Measurements from ENCODE around the gene TOLLIP.
"Not testable (repeated sequence)": the region's sequence is repeated elsewhere in the genome, so short reads cannot be mapped to it uniquely, and the experiment has no call there.

TOLLIP gene

GRCh38 chr11:1252371-1253102 is 56.9 kb downstream of the TOLLIP start:
- in situ Hi-C loops (cut with HindIII; ENCODE audit: low sequenced_read_pairs), result no loop called here

GRCh38 chr11:1251236-1251770 is 58.1 kb downstream of the TOLLIP start:
- in situ Hi-C loops (cut with HindIII; ENCODE audit: low sequenced_read_pairs), result no loop called here

- in situ Hi-C loops (cut with HindIII; ENCODE audit: low sequenced_read_pairs), result not testable (repeated sequence)
Measured at GRCh38 chr11:1250411-1250810, 59.0 kb downstream of the TOLLIP start.

- in situ Hi-C loops (cut with HindIII; ENCODE audit: low sequenced_read_pairs), result not testable (repeated sequence)
Measured at GRCh38 chr11:1248951-1249350, 60.5 kb downstream of the TOLLIP start.

- in situ Hi-C loops (cut with HindIII; ENCODE audit: low sequenced_read_pairs), result not testable (repeated sequence)
Measured at GRCh38 chr11:1247026-1247425, 62.4 kb downstream of the TOLLIP start.

- in situ Hi-C loops (cut with HindIII; ENCODE audit: low sequenced_read_pairs), result not testable (repeated sequence)
Measured at GRCh38 chr11:1246301-1246700, 63.1 kb downstream of the TOLLIP start.

GRCh38 chr11:1245717-1246116 is 63.7 kb downstream of the TOLLIP start:
- in situ Hi-C loops (cut with HindIII; ENCODE audit: low sequenced_read_pairs), result not testable (repeated sequence)

- in situ Hi-C loops (cut with HindIII; ENCODE audit: low sequenced_read_pairs), result not testable (repeated sequence)
Measured at GRCh38 chr11:1244557-1244956, 64.9 kb downstream of the TOLLIP start.

- in situ Hi-C loops (cut with HindIII; ENCODE audit: low sequenced_read_pairs), result not testable (repeated sequence)
Measured at GRCh38 chr11:1243521-1243920, 65.9 kb downstream of the TOLLIP start.

GRCh38 chr11:1242751-1243150 is 66.7 kb downstream of the TOLLIP start:
- in situ Hi-C loops (cut with HindIII; ENCODE audit: low sequenced_read_pairs), result not testable (repeated sequence)

- in situ Hi-C loops (cut with HindIII; ENCODE audit: low sequenced_read_pairs), result no loop called here
Measured at GRCh38 chr11:1242289-1242688, 67.1 kb downstream of the TOLLIP start.

GRCh38 chr11:1241706-1242105 is 67.7 kb downstream of the TOLLIP start:
- in situ Hi-C loops (cut with HindIII; ENCODE audit: low sequenced_read_pairs), result no loop called here

GRCh38 chr11:1240771-1241170 is 68.7 kb downstream of the TOLLIP start:
- in situ Hi-C loops (cut with HindIII; ENCODE audit: low sequenced_read_pairs), result no loop called here

- in situ Hi-C loops (cut with HindIII; ENCODE audit: low sequenced_read_pairs), result no loop called here
Measured at GRCh38 chr11:1239596-1240205, 69.7 kb downstream of the TOLLIP start.

- in situ Hi-C loops (cut with HindIII; ENCODE audit: low sequenced_read_pairs), result no loop called here
Measured at GRCh38 chr11:1238767-1239595, 70.5 kb downstream of the TOLLIP start.

- in situ Hi-C loops (cut with HindIII; ENCODE audit: low sequenced_read_pairs), result no loop called here
Measured at GRCh38 chr11:1237851-1238250, 71.6 kb downstream of the TOLLIP start.

- in situ Hi-C loops (cut with HindIII; ENCODE audit: low sequenced_read_pairs), result no loop called here
Measured at GRCh38 chr11:1237128-1237580, 72.3 kb downstream of the TOLLIP start.

GRCh38 chr11:1236316-1237127 is 72.9 kb downstream of the TOLLIP start:
- in situ Hi-C loops (cut with HindIII; ENCODE audit: low sequenced_read_pairs), result no loop called here

- in situ Hi-C loops (cut with HindIII; ENCODE audit: low sequenced_read_pairs), result no loop called here
Measured at GRCh38 chr11:1235901-1236315, 73.5 kb downstream of the TOLLIP start.

- in situ Hi-C loops (cut with HindIII; ENCODE audit: low sequenced_read_pairs), result no loop called here
Measured at GRCh38 chr11:1235306-1235900, 74.0 kb downstream of the TOLLIP start.
